ENCODE results near the gene FRAT1.
"Not testable (repeated sequence)": the region's sequence is repeated elsewhere in the genome, so short reads cannot be mapped to it uniquely, and the experiment has no call there.

FRAT1 gene

GRCh38 chr10:97318772-97319651, at the start of gene FRAT1:
TSS of gene FRAT1 (plus strand) at chr10:97319271. CDS start at chr10:97319454, 183 bp downstream.
- DNase-seq, result peak; percentile 75

GRCh38 chr10:97270523-97271154, 48.4 kb upstream of the FRAT1 start:
- DNase-seq, result no peak

- DNase-seq, result no peak
These were observed 45.4 kb upstream of the FRAT1 start for GRCh38 chr10:97273700-97274099.

GRCh38 chr10:97274828-97275227, 44.2 kb upstream of the FRAT1 start:
- DNase-seq, result peak; percentile 25

GRCh38 chr10:97277551-97277950, 41.5 kb upstream of the FRAT1 start:
- DNase-seq, result peak; percentile 31

- DNase-seq, result peak; percentile 69
These were observed 40.5 kb upstream of the FRAT1 start for GRCh38 chr10:97278491-97278989.

GRCh38 chr10:97279121-97279815, 39.8 kb upstream of the FRAT1 start:
- no peak for DNase-seq

- no peak for DNase-seq
These were observed 38.3 kb upstream of the FRAT1 start for GRCh38 chr10:97280783-97281182.

GRCh38 chr10:97290076-97290475, 29.0 kb upstream of the FRAT1 start:
- not testable (repeated sequence) for DNase-seq

GRCh38 chr10:97290576-97291356, 28.3 kb upstream of the FRAT1 start:
- DNase-seq, result not testable (repeated sequence)

GRCh38 chr10:97291357-97292096, 27.5 kb upstream of the FRAT1 start:
- DNase-seq, result no peak

GRCh38 chr10:97292097-97292861, 26.8 kb upstream of the FRAT1 start, which contains the start of gene ARHGAP19:
TSS of gene ARHGAP19 (minus strand) at chr10:97292637. CDS start at chr10:97292627, 10 bp downstream.
- peak; percentile 98 for DNase-seq

GRCh38 chr10:97292862-97293198, 26.2 kb upstream of the FRAT1 start:
- DNase-seq, result no peak

- no peak for DNase-seq
These were observed 21.4 kb upstream of the FRAT1 start for GRCh38 chr10:97297556-97298222.

- DNase-seq, result no peak
These were observed 20.9 kb upstream of the FRAT1 start for GRCh38 chr10:97298223-97298571.

GRCh38 chr10:97300980-97301379, 18.1 kb upstream of the FRAT1 start:
- DNase-seq, result no peak

- no peak for DNase-seq
These were observed 16.8 kb upstream of the FRAT1 start for GRCh38 chr10:97302088-97302791.

GRCh38 chr10:97307441-97307840, 11.6 kb upstream of the FRAT1 start:
- DNase-seq, result peak; percentile 44

- DNase-seq, result peak; percentile 61
These were observed 10.9 kb upstream of the FRAT1 start for GRCh38 chr10:97307866-97308780.

All from MV-4-11 (cell line).